SK-N-MC (cell line): Measurements from ENCODE around the gene GOLGA6L10.
"Not testable (repeated sequence)": the region's sequence is repeated elsewhere in the genome, so short reads cannot be mapped to it uniquely, and the experiment has no call there.

Source experiments
- EZH2 ChIP-seq: fragments of 200-600 bp; sonication (generic); IDR thresholded peaks from one replicate; pipeline ENCODE4 v1.6.1; 2017; ENCODE audit warnings: antibody characterized with exemption
- POLR2AphosphoS5 ChIP-seq: IDR thresholded peaks from 2 replicates; pipeline ENCODE4 v1.6.1; 2012; ENCODE audit warnings: mild to moderate bottlenecking, low read depth, low read length, borderline replicate concordance

GRCh38 chr15:82342632-82343374 lies 6.5 kb downstream of the GOLGA6L10 start:
- not testable (repeated sequence) for TF ChIP-seq POLR2AphosphoS5, EZH2
